CD4-positive, alpha-beta T cell treated with Interleukin-6 for 4 hours (primary cell): ENCODE results near the gene GRM5.
"Not testable (repeated sequence)": the region's sequence is repeated elsewhere in the genome, so short reads cannot be mapped to it uniquely, and the experiment has no call there.

ENCODE experiments used
- DNase-seq: peaks from one replicate; pipeline ENCODE4 v3.0.0-alpha.2; 2020; ENCODE audit warnings: mixed read lengths

The GRM5 gene

DNA sequence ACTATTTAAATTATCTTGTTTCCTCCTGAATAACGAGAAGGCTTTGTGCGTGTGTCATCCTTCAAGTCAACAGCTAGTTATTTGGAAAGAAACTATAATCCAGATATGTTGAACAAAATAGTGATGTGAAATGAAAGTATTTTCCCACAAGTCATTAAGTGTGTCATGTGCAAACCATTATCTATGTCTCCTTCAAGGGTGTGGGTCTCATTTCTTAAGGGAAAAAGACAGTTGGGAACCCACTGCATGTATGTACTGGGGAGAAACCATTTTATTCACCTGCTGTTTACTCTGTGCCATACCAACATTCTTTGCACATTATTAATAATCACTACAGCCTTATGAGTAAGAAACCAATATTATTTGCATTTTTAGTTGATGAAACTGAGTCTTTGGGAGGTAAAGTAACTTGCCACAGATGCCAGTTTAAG is 582.9 kb downstream of the GRM5 start:
- no peak for DNase-seq

GRCh38 chr11:88480223-88480622 is 585.6 kb downstream of the GRM5 start:
- no peak for DNase-seq

DNA sequence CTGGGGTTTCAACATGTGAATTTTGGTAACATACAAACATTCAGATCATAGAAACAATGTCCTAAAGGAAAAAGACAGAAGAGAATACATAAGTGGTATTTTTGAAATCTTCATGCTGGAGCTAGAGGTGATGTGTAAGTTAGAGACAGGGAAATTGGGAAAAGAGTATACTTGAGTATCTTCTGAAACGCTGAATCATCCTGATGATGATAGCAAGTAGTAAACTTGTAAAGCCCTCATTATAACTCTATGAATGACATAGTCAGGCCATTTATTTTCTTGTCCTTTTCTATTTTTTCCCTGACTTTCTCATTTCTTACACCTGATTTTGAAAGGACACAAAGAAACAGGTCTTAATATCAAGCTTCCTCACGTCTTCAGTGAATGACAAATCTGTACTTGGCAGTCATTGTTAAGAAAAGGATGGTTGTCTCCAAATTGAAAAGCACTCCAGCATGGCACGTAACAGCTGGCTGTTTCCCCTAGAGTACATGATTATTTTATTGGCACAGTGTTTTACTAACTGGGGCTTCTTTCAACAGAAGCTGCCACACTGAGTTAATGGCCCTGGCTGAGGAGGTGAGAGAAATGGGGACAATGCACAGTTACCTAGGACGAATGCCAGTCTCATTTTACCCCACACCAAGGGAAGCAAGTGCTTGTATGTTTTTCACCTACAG is 587.5 kb downstream of the GRM5 start:
- no peak for DNase-seq

DNA sequence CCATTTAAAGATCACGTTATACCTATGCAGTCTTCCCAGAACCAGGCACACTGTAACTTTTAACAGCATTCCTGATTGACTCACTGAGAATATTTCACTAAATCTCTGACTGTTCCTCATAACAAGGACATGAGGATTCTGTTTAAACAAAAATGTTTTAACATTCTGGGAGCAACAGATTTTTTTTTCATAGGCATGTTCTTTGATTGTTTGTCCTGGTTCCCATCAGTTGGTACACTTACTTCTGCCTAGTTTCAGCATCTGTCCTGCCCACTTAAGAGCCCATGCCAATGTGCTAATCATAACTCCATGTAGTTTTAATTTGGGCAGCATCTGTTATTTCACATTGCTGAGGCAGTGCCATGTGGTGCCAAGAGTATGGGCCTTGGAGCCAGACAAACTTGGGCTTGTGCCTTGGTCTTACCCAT is 589.8 kb downstream of the GRM5 start:
- no peak for DNase-seq

- no peak for DNase-seq
Observed at GRCh38 chr11:88474655-88475054, 591.1 kb downstream of the GRM5 start.

GRCh38 chr11:88469561-88470225 is 596.1 kb downstream of the GRM5 start:
- no peak for DNase-seq

- no peak for DNase-seq
Observed at GRCh38 chr11:88464528-88464927, 601.3 kb downstream of the GRM5 start.

DNA sequence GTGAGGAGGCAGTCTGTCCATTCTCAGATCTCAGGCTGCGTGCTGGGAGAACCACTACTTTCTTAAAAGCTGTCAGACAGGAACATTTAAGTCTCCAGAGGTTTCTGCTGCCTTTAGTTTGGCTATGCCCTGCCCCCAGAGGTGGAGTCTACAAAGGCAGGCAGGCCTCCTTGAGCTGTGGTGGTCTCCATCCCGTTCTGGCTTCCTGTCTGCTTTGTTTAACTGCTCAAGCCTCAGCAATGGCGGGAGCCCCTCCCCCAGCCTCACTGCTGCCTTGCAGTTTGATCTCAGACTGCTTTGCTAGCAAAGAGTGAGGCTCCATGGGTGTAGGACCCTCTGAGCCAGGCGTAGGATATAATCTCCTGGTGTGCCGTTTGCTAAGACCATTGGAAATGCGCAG is 602.5 kb downstream of the GRM5 start:
- not testable (repeated sequence) for DNase-seq

GRCh38 chr11:88458047-88458446 is 607.7 kb downstream of the GRM5 start:
- DNase-seq: not testable (repeated sequence)

- no peak for DNase-seq
Observed at GRCh38 chr11:88455974-88456373, 609.8 kb downstream of the GRM5 start.

GRCh38 chr11:88454881-88455280 is 610.9 kb downstream of the GRM5 start:
- DNase-seq: no peak
